Left ventricle myocardium superior (tissue), 1 donor: ENCODE data around the gene TMC1. TPM values are rescaled to one million over a fixed set of nuclear protein-coding genes. Genes with fewer than 3 reads are reported as not detected.
A peak's percentile ranks its signal among the peaks of the same experiment; 100 is the strongest.
"Not testable (repeated sequence)": the region's sequence is repeated elsewhere in the genome, so short reads cannot be mapped to it uniquely, and the experiment has no call there.

ENCODE experiments used
- ATAC-seq: fragments of 200-7000 bp; cut with Tn5 transposase; one replicate; pipeline ENCODE4 v1.9.1; 2020; ENCODE audit warnings: mild to moderate bottlenecking, moderate library complexity
- DNase-seq: peaks from one replicate; pipeline ENCODE4 v3.0.0-alpha.2; 2020
- intact Hi-C: fragments of 100-400 bp; cut with micrococcal nuclease; formaldehyde crosslinking; loops from one replicate; pipeline ENCODE4 v1.11.0; 2022
- total RNA-seq: library from RNA; stranded (reverse); fragmentation: NEBNext Ultra II Directional; extraction: Animal tissue kit (Norgen Biotek cat#: 25700); gene quantifications from one replicate; pipeline ENCODE4 v1.2.1, GENCODE V29; 2021
- donor health status: DM: no; HTN: yes; CAD: no; lungs with severe emphysema.

TMC1 gene
- total RNA-seq, 1 donor from 2014 or later: not detected

DNA sequence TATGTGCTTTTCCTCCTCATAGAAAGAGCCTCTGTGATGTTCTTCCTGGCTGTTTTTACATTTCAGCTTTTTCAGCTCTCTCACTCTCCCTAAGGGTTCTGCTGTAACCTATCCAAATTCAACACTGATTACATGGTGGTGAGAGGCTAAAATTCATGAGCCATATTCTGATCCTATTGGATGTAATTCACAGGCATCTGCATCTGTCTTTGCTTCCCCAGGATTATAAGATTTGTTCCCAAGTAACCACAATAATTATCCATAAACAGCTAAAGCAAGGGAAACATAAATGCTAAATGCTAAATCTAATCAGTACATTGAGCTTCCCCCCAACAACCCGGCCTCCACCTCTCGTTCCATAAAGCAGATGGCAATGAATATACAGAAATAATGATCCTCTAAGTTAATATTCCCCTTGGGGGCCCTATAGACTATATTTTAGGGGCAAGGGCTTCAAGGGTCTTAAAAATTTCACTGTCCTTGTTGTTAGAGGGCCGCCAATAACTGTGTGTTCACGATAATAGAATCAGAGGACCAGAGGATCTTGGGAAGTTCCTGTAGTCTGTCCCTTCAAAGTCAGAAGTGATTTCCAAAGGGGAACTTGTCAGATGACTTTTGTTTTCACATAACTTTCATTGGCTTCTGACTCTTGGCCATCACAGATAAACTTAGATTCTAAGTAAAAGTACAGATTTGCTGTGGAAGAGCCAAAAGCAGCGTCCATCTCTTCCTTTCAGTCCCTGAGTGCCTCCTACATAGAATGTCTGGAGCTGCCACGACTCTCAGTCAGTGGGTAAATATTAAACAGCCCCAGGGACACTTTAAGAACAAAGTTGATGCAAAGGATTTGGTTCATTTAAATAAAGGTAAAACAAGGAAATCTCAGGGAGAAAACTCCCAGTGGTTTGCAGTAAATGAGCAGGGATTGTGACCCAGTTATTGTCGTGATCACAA, 305.9 kb downstream of the TMC1 start:
- intact Hi-C loops: no loop called here
- DNase-seq: no peak
- ATAC-seq: peak; percentile 92

DNA sequence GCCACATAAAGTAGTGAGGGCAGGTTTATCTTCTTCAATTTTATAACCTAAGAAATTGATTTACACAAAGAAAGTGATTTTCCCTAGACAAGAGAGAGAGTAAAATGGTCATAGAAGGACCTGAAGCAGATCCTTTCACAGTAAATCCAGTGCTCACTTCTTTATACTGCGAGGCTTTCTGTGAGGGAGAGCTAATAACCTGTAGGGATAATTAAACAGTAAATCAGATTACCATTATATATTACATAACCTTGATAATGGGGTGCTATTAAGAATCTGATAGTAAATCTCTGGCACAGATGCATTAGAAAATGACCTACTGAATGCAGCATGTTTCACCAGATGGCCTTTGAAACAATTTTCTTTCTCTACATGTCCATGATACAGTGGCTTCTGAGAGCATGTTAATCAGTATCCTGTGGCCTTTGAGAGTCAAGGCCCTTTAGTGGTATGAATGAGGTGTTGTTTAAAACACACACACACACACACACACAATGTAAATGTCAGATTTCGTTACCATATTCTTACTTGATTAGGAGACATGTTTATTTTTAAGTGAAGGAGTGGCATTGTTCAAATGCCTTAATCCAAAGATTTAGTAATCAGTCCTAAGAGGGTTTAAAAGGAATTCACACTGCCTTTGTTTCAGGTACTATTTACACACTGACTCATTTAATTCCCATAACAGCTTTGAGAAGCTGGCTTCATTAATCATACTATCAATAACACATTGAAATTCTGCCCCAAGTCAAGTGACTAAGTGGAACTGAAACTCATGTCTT, 306.7 kb downstream of the TMC1 start:
- DNase-seq (no peak), ATAC-seq (no peak)
- intact Hi-C loops: no loop called here

DNA sequence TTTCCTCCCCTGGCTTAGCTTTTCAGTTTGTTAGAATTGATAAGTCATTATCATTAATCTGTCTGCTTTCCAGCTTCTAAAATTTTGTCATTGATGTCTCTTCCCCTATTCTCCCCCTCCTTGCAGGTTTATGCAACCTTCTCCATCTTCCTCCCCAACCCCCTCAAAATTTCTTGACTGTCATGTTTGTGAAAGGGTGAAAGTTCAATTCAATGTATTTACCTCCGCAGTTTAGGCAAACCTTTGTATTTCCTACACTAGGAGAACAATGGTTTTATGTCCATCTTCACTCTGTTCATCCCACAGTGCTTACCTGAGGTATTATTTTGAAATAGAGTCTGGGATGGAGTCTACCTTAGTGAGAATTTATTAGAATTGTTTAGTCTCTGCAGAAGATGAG, 313.6 kb downstream of the TMC1 start:
- intact Hi-C loops: no loop called here
- DNase-seq (no peak), ATAC-seq (no peak)

DNA sequence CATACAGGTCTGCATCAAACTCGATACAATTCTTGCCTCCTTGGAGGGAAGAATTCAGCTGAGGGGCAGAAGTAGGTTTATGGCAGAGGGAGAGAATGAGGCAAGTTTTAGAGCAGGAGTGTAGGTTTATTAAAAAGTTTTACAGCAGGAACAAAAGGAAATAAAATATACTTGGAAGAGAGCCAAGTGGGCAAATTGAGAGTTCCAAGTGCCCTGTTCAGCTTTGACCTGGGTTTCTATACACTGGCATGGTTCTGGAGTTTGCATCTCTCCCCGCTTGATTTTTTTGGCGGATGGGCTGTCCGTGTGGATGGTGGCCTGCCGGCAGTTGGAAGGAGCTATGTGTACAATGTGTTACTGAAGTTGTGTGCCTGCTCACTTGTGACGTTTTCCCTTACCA, 315.4 kb downstream of the TMC1 start:
- ATAC-seq (no peak), DNase-seq (no peak)
- intact Hi-C loops: no loop called here

DNA sequence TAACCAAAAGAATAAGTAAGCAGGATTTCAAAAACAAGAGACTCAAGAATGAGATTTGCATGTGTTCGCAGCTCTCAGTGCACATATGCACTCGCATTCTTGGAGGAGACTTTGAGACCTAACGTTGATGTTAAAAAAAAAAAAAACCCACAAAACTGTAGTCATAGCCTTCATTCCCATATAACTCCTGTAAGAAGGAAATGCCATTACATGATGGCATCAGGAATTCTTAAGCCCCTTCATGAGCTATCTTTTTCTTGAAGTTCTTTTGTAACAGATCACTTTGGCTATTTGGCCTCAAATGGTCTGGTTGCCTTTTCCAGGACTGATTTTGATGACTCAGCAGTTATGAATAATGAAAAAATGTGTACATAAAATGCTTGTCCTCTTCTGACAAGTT, 317.7 kb downstream of the TMC1 start:
- DNase-seq (no peak), ATAC-seq (no peak)
- intact Hi-C loops: no loop called here

DNA sequence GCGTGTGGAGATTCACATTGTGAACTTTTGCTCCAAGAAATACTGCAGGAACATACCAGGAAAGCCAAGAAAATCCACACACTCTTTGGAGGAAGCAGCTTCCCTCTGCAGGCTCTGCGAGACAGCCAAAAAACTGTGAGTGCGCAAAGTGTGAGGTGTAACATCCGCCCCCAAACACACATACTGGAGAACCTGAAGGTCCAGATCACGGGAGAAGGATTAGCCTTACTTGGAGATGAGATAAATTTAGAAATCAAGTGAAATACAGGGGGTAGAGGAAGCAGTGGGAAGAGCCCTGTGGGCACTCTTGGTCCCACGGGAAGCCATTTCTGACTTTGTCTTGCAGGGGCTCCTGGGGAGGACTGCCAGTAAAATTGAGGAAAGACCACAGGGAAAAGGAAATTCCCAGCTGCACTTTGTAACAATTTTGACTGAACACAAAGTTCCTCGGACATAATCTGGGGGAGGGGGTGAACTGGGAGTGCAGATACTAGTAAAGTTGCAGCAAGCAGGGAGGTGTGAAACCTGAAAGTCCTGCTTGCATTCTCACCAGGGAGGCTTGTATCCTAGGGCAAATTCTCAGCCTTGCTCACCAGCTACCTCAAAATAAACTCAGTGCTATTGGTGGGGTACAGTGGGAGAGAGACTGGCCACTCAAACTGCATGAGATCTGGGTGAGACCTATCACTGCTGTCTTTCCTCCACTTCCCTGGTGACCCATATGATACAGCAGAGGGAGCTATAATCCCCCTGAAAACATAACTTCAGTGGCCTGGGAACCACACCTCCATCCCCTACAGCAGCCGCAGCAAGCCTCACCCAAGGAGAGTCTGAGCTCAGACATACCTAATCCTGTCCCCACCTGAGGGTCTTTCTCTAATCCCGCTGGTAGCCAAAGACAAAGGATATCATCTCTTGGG, 322.4 kb downstream of the TMC1 start:
- intact Hi-C loops: no loop called here
- ATAC-seq: no peak
- no peak for DNase-seq

DNA sequence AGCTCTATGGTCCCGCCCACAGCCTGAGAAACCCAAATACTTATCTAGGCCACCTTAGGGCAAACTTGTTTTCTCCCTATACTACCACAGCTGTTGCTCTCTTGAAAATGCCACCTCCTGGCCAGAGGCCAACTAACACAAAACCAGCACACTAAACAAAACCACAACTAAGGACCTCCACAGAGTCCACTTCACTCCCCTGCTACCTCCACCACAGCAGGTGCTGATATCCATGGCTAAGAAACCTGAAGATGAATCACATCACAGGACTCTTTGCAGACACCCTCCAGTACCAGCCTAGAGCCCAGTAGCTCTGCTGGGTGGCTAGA, 323.0 kb downstream of the TMC1 start:
- intact Hi-C loops: no loop called here
- no peak for DNase-seq
- no peak for ATAC-seq

DNA sequence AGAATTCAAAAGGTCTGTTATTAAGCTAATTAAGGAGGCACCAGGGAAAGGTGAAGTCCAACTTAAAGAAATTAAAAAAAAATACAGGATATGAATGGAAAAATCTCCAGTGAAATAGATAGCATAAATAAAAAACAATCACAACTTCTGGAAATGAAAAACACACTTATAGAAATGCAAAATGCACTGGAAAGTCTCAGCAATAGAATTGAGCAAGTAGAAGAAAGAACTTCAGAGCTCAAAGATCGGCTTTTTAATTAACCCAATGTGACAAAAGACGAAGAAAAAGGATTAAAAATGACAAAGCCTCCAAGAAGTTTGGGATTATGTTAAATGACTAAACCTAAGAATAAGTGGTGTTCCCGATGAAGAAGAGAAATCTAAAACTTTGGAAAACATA, 323.6 kb downstream of the TMC1 start:
- intact Hi-C loops: not testable (repeated sequence)

DNA sequence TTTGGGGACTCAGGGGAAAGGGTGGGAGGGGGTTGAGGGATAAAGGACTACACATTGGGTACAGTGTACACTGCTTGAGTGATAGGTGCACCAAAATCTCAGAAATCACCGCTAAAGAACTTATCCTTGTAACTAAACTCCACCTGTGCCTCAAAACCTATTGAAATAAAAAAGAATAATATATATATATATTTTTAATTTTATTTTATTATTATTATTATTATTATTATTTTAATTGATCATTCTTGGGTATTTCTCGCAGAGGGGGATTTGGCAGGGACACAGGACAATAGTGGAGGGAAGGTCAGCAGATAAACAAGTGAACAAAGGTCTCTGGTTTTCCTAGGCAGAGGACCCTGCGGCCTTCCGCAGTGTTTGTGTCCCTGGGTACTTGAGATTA, 328.8 kb downstream of the TMC1 start:
- DNase-seq, intact Hi-C loops, ATAC-seq: not testable (repeated sequence)

More for the DNA sequence above, 323.6 kb downstream of the TMC1 start:
- not testable (repeated sequence) for ATAC-seq, DNase-seq

DNA sequence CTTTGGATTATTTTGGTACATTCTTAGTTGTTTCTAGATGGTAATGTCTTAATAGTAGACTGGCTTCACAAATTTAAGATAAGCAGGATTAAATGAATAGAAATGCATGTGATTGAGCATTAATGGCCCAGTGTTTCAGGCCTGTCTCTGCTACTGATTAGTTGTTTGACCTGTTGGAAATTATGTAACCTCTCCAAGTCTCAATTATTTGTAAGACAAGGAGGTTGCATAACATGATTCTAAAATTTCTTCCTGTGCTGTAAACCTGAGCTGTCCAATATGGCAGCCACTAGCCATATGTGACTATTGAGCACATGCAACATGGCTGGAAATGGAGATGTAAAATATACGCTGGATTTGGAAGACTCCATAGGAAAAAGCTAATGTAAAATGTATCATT, 333.9 kb downstream of the TMC1 start:
- ATAC-seq (no peak), DNase-seq (no peak)
- intact Hi-C loops: loop anchor here (5.0 kb wide), 1 partner anchor 167 kb away; no protein-coding TSS in a partner anchor

DNA sequence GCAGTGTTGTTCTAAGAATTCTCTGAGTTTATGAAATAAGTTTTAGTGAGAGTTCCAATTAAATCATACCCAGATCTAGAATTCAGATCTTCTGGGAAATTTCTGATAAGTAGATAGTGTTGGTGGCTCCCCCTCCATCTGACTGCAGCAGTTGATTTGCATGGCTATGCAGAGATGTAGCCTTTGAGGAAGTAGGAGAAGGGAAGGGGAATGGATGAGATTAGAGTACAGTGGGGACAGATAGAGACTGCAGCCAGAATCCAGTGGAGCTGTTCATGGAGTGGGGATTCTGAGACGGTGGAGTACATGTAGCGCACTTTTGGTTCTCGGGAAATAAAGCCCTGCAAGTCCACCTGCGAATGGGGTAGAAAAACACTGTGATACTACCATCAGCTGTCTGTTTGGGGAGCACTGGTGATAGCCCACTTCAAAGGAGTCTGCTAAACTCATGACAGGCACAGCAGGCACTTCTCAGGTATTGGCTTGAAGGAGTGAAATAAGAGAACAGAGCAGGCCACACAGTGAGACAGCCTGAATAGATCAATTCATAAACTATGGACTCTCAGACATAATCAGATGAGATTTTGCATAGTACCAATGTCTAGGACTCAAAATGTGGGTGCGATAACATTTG, 334.6 kb downstream of the TMC1 start:
- DNase-seq (no peak), ATAC-seq (no peak)
- intact Hi-C loops: loop anchor here (5.0 kb wide), 1 partner anchor 166 kb away; no protein-coding TSS in a partner anchor

DNA sequence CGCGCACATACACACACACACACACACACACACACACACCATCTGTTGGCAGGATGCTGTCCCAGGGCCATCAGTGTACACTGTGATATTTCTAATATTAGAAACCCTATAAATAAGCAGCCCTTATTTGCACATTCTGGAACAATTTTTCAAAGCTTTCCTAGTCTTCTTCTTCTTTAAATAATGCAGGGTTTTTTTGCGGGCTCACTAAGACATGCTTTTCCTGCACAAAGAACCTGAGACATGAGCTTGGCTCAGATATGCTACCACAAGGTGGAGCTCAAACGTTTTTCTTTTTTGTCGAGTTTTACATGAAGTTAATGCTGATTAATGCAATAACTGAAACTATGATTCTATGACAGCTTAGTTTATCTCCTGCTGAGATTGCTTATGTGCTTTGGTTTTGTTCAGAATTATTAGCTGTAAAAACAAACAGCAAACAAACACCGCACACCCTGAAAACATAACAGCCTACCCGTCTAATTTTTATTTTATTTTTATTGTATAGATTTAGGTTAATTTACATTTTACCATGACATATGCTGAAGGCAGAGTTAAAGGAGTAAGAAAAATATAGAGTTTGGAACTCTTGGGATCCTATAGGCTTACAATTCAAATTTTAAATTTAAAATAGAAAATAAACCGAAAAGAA, 335.7 kb downstream of the TMC1 start:
- peak; percentile 79 for ATAC-seq
- intact Hi-C loops: loop anchor here (5.0 kb wide), 1 partner anchor 165 kb away; no protein-coding TSS in a partner anchor
- DNase-seq: no peak

DNA sequence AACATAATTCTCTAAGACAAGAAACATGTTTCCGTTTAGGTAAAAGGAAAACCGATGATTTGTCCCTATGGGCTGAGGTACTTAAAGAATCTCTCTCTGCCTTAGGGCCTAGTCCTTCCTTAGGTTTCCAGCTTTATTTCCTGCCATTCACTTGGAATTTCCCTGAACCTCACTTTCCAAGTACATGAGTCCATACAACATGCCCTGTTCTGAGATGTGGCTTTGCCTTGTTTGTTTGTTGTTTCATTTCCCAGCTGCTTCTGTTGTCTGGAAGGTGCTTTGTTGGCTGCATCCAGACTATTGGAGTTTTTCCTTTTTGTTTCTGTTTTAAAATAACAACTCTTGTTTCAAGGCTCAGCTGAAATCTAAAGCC, 336.2 kb downstream of the TMC1 start:
- intact Hi-C loops: loop anchor here (5.0 kb wide), 1 partner anchor 165 kb away; no protein-coding TSS in a partner anchor
- ATAC-seq: no peak
- no peak for DNase-seq

DNA sequence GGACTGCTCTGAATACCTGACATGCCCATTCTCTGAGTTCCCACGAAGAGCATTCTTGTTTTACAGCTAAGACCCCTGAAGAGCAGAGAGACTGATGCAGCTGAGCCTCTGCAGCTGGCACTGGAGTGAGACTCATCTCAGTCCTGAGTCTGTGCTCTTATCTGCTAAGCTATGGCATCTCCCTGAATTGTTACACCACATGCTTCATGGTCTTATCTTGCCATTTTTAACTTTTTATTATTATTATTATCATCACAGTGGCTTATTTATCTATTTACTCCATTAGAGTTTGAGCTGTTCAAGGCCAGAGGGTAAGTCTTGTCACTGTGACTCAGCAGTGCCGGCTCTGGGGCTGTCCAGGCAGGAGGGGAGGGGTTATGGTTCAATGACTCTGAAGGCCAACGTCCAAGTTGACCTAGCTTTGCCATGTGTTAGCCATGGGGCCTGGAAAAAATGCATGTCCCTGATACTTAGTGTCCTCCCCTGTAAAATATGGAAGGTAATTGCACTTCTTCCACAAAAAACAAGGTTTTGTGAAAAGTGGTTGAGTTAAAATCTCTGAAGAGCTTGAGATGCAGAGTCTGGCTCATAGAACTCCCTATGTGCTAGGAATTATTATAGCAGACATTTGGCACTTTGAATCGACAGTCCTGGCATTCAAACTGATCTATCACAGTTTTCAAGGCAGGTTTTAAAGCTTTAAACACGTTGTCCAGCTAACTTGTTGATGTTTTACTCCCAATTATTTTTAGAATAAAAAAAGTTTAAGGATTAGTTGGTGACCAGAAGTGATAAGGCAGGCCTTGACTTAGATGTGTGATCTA, 336.9 kb downstream of the TMC1 start:
- no peak for DNase-seq
- intact Hi-C loops: loop anchor here (5.0 kb wide), 1 partner anchor 164 kb away; no protein-coding TSS in a partner anchor
- ATAC-seq: peak; percentile 58

DNA sequence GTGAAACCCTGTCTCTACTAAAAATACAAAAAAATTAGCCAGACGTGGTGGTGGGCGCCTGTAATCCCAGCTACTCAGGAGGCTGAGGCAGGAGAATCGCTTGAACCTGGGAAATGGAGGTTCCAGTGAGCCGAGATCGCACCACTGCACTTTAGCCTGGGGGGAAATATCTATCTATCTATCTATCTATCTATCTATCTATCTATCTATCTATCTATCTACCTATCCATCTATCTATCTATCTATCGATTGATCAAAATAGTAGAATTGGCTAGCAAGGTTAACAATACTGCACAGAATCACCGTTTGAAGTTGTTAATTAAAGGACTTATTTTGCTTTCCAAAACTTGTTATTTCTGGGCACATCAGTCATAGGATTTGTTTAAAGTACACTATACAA, 341.4 kb downstream of the TMC1 start:
- ATAC-seq, DNase-seq, intact Hi-C loops: not testable (repeated sequence)

DNA sequence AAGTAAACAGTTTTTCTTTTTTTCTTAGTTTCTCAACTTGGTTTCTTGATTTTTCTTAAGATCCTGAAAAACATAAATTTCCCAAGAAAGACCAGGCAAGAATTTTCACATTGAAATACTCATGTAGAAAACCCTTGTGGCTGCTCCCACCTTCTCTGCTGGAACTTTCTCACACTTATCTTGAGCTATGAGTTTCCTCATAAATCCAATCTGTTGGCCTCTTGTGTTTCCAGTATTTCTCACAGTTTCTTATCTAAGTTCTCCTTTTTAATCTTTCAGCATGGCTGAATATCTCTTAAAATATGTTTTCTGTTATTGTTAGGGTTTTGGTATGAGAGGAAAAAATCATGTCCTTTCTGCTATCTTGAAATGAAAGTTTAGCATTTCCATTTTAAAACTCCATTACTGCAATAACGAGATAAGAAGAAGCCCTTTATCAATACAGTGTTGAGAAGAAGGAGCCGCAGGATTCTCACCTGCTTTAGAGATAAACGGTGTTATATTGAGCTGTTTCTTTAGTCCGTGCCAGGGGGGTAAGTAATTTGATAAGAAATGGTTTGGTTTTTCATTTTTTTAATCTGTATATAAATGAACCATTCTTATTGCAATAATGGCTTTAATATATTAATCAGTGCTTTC, 342.2 kb downstream of the TMC1 start:
- intact Hi-C loops: no loop called here
- DNase-seq: no peak
- no peak for ATAC-seq

DNA sequence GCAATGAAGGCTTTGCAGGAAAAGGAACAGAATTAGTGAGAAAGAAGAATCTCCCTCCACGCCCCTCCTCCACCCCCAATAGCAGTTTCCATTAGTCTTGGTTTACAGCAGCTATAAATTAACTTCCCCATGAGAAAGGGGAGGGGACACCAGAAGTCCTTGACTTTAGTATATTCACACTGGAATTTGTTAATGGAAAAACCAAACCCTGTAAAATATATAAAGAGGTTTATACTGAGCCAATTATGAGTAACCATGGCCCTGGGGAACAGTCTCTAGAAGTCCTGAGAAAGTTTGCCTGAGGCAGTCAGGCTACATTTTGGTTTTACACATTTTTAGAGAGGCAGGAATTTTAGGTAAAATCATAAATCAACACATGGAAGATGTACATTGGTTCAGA, 342.9 kb downstream of the TMC1 start:
- ATAC-seq (no peak), DNase-seq (no peak)
- intact Hi-C loops: no loop called here
